ENCODE results near the gene ACADVL. TPM values are rescaled to one million over a fixed set of nuclear protein-coding genes. Genes with fewer than 3 reads are reported as not detected.

ACADVL gene
- total RNA-seq, 4 donors from 2014 or later: 565 to 850 (median 599) TPM

- TF ChIP-seq POLR2A (IDR thresholded peaks at IDR 0.05): no peak
- TF ChIP-seq EP300 (IDR thresholded peaks at IDR 0.05): no peak
- no peak for TF ChIP-seq CTCF (IDR thresholded peaks at IDR 0.05)
- Histone ChIP-seq H3K4me1 (peaks cover 0 to 14% (median 7%) of the 10 kb centered on the region in 4 donors), H3K27me3 (no peaks in the 10 kb centered on the region), H3K4me3 (no peak overlapping the region), H3K9me3 (no peaks in the 10 kb centered on the region), H3K27ac (peak overlapping the region in 1 of 4 donors; percentile 55), H3K36me3 (peaks cover 6 to 93% (median 32%) of the 10 kb centered on the region in 3 donors)
- DNase-seq (ENCODE audit: low spot score in 2 of 2): no peak
- 64 to 78% methylated on average over 10 to 20 of the region's 21 CpGs for WGBS, 2 donors
Observed at GRCh38 chr17:7225711-7226331, 6.1 kb downstream of the ACADVL start.

- peak overlapping the region in 1 of 4 donors; percentile 7 for H3K27ac ChIP-seq
- H3K4me3 ChIP-seq: no peak overlapping the region
- H3K27me3 ChIP-seq: no peaks in the 10 kb centered on the region
- no peak for TF ChIP-seq POLR2A (IDR thresholded peaks at IDR 0.05)
- no peak for TF ChIP-seq CTCF (IDR thresholded peaks at IDR 0.05)
- no peak for DNase-seq (ENCODE audit: low spot score in 2 of 2)
- peaks cover 6 to 89% (median 32%) of the 10 kb centered on the region in 3 donors for H3K36me3 ChIP-seq
- no peaks in the 10 kb centered on the region for H3K9me3 ChIP-seq
- peaks cover 0 to 13% (median under 1%) of the 10 kb centered on the region in 4 donors for H3K4me1 ChIP-seq
- 92 to 93% methylated on average over 25 to 29 of the region's 31 CpGs for WGBS, 2 donors
Observed at GRCh38 chr17:7226721-7227710, 7.3 kb downstream of the ACADVL start.

GRCh38 chr17:7228920-7229319, 9.2 kb downstream of the ACADVL start:
- Histone ChIP-seq H3K9me3 (no peaks in the 10 kb centered on the region), H3K36me3 (peaks cover 2 to 70% (median 29%) of the 10 kb centered on the region in 3 donors), H3K4me1 (peaks cover 0 to 28% (median 13%) of the 10 kb centered on the region in 4 donors), H3K27me3 (no peaks in the 10 kb centered on the region), H3K27ac (no peak overlapping the region), H3K4me3 (no peak overlapping the region)
- WGBS, 2 donors: 89 to 93% methylated on average over 14 of the region's 14 CpGs
- DNase-seq (ENCODE audit: low spot score in 2 of 2): no peak
- no peak for TF ChIP-seq POLR2A (IDR thresholded peaks at IDR 0.05)
- TF ChIP-seq EP300 (IDR thresholded peaks at IDR 0.05): no peak
- no peak for TF ChIP-seq CTCF (IDR thresholded peaks at IDR 0.05)

- no peak for TF ChIP-seq EP300 (IDR thresholded peaks at IDR 0.05)
- no peak for TF ChIP-seq CTCF (IDR thresholded peaks at IDR 0.05)
- TF ChIP-seq POLR2A (IDR thresholded peaks at IDR 0.05): no peak
Observed at GRCh38 chr17:7229504-7229903, 9.8 kb downstream of the ACADVL start.

More at GRCh38 chr17:7229504-7229903, 9.8 kb downstream of the ACADVL start:
- Histone ChIP-seq H3K27ac (no peak overlapping the region), H3K27me3 (no peaks in the 10 kb centered on the region), H3K9me3 (no peaks in the 10 kb centered on the region), H3K36me3 (peaks cover 2 to 64% (median 24%) of the 10 kb centered on the region in 3 donors), H3K4me3 (no peak overlapping the region), H3K4me1 (peaks cover 0 to 28% (median 13%) of the 10 kb centered on the region in 4 donors)
- 89 to 91% methylated on average over 18 to 19 of the region's 19 CpGs for WGBS, 2 donors
- DNase-seq (ENCODE audit: low spot score in 2 of 2): no peak
